Hepatocyte (in vitro differentiated cells): ENCODE data around the gene ARHGAP30.

ENCODE experiments used
- CTCF ChIP-seq: fragments of 200-600 bp; sonication (generic); IDR thresholded peaks from 2 replicates; pipeline ENCODE4 v1.5.1; 2016; ENCODE audit warnings: antibody characterized with exemption, mild to moderate bottlenecking; ENCODE audit not compliant: poor library complexity
- EZH2 ChIP-seq: fragments of 200-600 bp; sonication (generic); IDR thresholded peaks from 2 replicates; pipeline ENCODE4 v1.6.1; 2016; ENCODE audit warnings: antibody characterized with exemption, mild to moderate bottlenecking, borderline replicate concordance

GRCh38 chr1:161071886-161072371, 2.2 kb upstream of the ARHGAP30 start:
- peak; percentile 59 for TF ChIP-seq CTCF
- no peak for TF ChIP-seq EZH2
